Liver (tissue), 3 donors: ENCODE measurements around the gene KMT5B.

Experiments used
- GABPA ChIP-seq, 2 donors: IDR thresholded peaks in 1 of 2; conservative IDR thresholded peaks in 1 of 2; 2 replicates each; pipeline ENCODE4 v1.6.1; 2016; ENCODE audit warnings: antibody characterized with exemption in 2 of 2, mild to moderate bottlenecking in 1 of 2, moderate library complexity in 1 of 2
- HNF4G ChIP-seq: IDR thresholded peaks from 2 replicates; pipeline ENCODE4 v1.6.1; 2016; ENCODE audit warnings: antibody characterized with exemption
- JUND ChIP-seq, 2 donors: IDR thresholded peaks; 2 replicates each; pipeline ENCODE4 v1.6.1; 2016; ENCODE audit warnings: antibody characterized with exemption in 2 of 2
- YY1 ChIP-seq: IDR thresholded peaks from 2 replicates; pipeline ENCODE4 v1.6.1; 2016; ENCODE audit warnings: antibody characterized with exemption, mild to moderate bottlenecking
- ZBTB33 ChIP-seq: IDR thresholded peaks from 2 replicates; pipeline ENCODE4 v1.6.1; 2016; ENCODE audit warnings: antibody characterized with exemption
- TF ChIP-seq, protein P1 (sequence below): fragments of 150-350 bp; IDR thresholded peaks from 2 replicates; pipeline ENCODE4 v1.5.1; 2017; ENCODE audit warnings: improper control_type of control experiment, low read depth, low read length; ENCODE audit not compliant: missing input control
- TF ChIP-seq, protein P2 (sequence below): IDR thresholded peaks from 2 replicates; pipeline ENCODE4 v1.6.1; 2016; ENCODE audit warnings: antibody characterized with exemption
- TF ChIP-seq, protein P3 (sequence below): IDR thresholded peaks from 2 replicates; pipeline ENCODE4 v1.6.1; 2016; ENCODE audit warnings: antibody characterized with exemption, mild to moderate bottlenecking
- TF ChIP-seq, protein P4 (sequence below): IDR thresholded peaks from 2 replicates; pipeline ENCODE4 v1.6.1; 2016; ENCODE audit warnings: antibody characterized with exemption
- donor health status: healthy.
- donor health status: healthy.

GRCh38 chr11:68130121-68130520 is 83.0 kb downstream of the KMT5B start:
- TF ChIP-seq ZBTB33: no peak
- TF ChIP-seq, protein P1, sequence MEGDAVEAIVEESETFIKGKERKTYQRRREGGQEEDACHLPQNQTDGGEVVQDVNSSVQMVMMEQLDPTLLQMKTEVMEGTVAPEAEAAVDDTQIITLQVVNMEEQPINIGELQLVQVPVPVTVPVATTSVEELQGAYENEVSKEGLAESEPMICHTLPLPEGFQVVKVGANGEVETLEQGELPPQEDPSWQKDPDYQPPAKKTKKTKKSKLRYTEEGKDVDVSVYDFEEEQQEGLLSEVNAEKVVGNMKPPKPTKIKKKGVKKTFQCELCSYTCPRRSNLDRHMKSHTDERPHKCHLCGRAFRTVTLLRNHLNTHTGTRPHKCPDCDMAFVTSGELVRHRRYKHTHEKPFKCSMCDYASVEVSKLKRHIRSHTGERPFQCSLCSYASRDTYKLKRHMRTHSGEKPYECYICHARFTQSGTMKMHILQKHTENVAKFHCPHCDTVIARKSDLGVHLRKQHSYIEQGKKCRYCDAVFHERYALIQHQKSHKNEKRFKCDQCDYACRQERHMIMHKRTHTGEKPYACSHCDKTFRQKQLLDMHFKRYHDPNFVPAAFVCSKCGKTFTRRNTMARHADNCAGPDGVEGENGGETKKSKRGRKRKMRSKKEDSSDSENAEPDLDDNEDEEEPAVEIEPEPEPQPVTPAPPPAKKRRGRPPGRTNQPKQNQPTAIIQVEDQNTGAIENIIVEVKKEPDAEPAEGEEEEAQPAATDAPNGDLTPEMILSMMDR: no peak
- no peak for TF ChIP-seq HNF4G
- TF ChIP-seq YY1: no peak
- TF ChIP-seq, protein P2, sequence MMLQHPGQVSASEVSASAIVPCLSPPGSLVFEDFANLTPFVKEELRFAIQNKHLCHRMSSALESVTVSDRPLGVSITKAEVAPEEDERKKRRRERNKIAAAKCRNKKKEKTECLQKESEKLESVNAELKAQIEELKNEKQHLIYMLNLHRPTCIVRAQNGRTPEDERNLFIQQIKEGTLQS: no peak
- TF ChIP-seq, protein P3, sequence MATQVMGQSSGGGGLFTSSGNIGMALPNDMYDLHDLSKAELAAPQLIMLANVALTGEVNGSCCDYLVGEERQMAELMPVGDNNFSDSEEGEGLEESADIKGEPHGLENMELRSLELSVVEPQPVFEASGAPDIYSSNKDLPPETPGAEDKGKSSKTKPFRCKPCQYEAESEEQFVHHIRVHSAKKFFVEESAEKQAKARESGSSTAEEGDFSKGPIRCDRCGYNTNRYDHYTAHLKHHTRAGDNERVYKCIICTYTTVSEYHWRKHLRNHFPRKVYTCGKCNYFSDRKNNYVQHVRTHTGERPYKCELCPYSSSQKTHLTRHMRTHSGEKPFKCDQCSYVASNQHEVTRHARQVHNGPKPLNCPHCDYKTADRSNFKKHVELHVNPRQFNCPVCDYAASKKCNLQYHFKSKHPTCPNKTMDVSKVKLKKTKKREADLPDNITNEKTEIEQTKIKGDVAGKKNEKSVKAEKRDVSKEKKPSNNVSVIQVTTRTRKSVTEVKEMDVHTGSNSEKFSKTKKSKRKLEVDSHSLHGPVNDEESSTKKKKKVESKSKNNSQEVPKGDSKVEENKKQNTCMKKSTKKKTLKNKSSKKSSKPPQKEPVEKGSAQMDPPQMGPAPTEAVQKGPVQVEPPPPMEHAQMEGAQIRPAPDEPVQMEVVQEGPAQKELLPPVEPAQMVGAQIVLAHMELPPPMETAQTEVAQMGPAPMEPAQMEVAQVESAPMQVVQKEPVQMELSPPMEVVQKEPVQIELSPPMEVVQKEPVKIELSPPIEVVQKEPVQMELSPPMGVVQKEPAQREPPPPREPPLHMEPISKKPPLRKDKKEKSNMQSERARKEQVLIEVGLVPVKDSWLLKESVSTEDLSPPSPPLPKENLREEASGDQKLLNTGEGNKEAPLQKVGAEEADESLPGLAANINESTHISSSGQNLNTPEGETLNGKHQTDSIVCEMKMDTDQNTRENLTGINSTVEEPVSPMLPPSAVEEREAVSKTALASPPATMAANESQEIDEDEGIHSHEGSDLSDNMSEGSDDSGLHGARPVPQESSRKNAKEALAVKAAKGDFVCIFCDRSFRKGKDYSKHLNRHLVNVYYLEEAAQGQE: no peak
- no peak for TF ChIP-seq JUND (IDR thresholded peaks at IDR 0.05)
- TF ChIP-seq, protein P4, sequence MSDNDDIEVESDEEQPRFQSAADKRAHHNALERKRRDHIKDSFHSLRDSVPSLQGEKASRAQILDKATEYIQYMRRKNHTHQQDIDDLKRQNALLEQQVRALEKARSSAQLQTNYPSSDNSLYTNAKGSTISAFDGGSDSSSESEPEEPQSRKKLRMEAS: no peak
- TF ChIP-seq GABPA (IDR thresholded peaks at IDR 0.05 in 1 of 2, conservative IDR thresholded peaks at IDR 0.05 in 1 of 2): no peak
